ENCODE results near the gene EN2.

Gene EN2

DNA sequence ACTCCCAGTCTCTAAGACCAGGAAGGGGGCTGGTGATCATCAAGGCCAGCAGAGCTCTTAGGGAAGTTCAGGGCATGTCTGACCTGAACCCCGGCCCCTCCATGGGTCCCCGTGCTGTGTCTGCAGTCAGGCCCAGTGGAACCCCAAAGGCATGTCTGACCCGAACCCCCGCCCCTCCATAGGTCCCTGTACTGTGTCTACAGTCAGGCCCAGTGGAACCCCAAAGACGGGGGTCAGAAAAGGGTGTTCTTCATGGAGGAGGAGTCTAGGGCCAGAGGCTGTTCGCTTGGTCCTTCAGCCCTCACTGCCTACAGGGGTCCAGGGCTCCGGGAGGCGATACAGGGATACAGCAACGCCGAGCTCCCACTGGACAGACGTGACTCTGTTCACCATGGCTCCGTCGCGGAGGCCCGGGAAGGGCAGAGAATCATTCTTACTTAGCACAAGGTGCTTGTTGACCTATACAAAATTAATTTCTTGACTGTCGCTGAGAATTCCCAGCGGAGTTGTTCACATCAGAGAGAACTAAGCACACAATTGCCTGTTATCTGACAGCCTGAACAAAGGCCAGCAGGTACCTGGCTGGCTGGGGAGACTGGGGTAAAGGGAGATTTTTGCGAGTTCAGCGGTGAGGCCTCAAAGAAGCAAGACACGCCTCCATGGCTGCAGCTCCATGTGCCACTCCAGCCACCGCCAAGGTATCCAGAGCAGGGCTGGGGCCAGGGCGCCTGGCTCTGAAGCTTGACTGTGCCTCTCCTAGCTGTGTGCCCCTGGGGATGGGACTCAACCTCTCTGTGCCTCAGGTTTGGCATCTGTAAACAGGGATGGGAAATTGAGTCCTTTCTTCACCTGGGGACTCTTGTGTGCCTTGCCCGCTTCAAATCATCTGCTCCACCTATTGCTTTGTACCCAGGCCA is 26.8 kb downstream of the EN2 start:
- no peak for DNase-seq (ENCODE audit: low read depth in 2 of 2, low spot score in 1 of 2)

DNA sequence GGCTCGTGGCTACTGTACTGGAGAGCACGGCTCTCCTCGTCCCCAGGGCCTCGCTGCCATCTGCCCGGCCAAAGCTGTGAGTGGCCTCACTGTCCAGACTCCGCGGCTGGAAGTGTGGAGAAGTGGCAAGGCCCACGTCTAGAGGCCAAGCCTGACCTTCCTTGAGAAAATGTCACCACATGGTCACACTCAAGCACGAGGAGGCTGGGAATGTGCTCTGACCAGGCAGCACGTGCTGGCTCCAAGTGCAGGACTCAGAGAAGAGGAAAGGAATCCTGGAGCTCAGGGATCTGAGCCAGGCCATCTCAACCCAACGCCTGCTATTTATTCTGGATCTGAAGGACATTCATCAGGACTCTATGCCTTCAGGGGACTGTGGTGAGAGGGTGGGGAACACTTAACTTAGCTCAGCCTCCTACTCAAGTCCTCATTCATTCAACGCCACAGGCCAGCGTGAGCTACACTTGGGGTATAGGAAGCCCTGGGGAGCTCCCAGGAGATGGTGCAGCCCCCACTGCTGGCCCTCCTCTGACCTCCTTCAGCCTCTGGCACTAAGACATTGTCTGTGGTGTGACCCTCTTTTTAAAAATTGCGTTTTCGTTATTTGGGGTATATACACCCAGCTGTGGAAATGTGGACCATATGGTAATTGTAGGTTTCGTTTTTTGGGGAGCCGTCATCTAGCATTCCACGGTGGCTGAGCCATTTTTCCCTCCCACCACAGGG is 29.0 kb downstream of the EN2 start:
- DNase-seq (ENCODE audit: low read depth in 2 of 2, low spot score in 1 of 2): no peak

DNA sequence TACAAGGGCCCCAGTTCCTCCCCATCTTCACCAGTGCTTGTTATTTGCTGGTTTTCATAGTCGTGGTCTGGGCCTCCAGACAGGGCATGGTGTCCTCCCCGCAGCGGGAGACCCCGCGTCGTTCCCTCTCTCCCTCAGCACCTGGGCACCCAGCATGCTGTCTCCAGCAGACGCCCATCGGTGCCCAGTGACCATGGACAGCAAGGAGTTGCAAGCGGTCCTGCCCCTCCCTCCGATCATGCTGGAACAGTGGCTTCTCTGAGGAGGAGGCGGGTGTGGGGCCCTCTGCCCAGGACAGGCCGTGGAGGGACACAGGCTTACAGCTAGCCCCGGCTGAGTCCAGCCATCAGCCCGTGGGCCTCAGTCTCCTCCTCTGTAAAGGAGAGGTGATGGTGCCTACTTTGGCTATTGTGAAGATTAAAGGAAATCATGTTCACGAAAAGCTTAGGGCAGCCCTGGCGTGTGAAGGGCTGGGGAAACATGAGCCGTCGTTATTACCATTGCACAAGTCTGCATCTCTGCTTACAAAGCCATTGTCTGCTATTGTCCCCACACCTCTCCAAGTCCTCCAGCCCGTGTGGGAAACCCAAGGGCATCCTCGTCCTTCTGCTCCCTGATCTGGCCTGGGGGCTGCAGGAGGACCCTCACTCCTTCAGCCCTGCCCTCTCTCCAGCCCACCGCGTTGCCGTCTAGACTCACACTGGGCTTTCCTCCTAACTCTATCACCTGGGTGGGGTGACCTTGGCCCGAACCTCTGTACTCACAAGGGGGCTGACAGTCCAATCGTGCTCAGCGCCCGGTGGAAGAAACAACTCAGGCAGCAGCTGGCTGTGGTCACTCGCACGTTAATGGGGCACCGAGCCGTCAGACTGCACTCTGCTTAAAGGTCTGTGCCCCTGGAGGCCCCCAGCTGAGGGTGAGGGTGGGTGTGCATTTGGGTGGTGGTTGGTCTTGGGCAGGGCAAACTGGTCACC is 29.9 kb downstream of the EN2 start:
- DNase-seq (ENCODE audit: low read depth in 2 of 2, low spot score in 1 of 2): no peak

DNA sequence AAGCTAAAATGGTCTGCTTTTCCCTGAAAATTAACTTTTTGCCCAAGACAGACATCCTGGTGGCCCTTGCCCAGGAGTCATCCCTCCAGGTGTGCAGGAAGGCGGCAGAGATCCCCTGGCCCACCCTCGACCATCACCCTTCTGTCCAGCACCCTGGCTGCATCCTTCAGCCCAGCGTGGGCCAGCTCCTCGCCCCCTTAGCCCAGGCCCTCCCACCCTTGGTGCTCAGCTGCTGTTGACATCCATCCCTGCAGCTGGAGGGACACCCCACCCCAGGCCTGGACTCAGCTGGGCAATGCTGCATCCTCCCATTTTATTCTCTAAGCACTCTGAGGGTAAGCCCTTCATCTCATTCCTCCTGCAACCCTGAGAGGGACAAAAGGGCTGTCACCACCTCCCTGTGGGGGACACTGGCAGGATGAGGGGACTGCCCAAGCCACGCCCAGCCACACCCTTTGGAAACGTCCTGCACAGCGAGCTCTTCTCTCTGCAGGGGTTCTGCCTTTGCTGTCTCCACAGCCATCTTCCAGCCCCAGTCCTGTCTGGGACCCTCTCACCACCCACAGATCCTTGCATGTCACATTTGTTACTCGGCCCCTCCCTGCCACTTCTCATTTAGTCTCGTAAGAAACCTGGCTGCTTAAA is 30.7 kb downstream of the EN2 start:
- no peak for DNase-seq (ENCODE audit: low read depth in 2 of 2, low spot score in 1 of 2)

DNA sequence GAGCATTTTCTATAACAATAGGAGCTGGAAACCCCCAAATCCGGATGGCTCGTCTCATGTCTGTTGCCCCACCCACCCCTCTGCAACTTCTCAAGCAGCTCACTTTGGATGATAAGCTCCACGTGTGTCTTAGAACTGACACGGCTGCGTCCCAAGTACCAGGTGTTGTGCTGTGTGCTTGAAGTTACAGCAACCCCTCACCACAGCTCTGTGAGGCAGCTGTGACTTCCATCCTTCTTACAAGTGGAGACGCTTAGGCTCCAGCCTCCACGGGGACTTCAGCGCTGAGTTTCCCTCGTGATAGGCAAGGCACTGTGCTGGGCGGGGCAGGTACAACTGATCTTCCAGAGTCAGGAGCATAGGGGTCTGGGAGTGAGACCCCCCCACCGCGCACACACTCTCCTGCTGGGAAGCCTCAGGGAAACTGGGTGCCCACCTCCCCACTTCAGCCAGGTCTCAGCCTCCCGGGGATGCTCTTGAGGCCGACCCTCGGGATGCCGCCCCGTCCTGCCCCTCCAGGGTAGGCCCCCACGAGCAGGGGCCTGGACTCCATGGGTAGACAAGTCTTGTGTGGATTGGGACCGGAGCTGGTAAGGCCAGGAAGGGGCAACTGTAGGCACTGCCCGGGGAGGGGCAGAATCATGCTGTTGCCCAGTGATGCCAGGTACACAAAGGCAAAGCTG is 31.4 kb downstream of the EN2 start:
- DNase-seq (ENCODE audit: low read depth in 2 of 2, low spot score in 1 of 2): no peak

DNA sequence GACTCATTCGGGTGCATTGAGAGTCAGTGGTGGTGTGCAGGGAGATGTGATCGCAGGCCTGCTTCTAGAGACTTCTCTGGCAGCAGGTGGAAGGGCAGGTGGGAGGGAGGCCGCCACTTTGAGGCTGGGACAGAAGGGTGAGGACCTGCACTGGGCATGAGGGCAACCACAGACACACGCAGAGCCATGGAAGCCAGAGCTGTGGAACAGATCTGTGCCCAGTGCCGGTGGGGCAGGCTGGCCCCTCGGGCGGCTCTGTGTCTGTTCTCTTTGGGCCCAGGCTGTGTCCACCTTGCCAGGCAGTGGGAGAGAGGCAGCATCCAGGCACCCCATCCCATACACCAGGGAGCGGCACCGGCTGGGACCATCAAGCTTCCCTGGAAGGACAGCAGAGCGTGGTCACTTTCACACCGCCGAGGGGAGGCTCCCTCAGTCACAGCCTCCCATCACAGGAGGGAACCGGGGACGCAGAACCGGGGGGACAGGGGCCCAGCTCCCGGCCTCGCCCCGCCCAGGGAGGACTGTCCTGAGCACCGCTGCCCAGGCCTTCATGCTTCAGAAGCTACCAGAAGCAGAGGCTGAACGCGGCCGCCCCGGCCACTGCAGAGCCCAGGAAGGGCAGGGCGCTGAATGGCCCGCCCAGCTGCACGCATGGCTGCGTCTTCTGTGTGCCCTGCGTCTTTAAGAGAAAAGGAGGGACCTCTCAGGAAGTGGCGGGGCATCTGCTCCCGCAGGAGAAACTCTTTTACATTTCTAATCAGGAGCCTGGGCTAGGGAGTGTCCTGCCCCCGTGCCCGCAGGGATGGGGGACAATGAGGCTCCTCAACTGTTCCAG is 32.1 kb downstream of the EN2 start:
- no peak for DNase-seq (ENCODE audit: low read depth in 2 of 2, low spot score in 1 of 2)

DNA sequence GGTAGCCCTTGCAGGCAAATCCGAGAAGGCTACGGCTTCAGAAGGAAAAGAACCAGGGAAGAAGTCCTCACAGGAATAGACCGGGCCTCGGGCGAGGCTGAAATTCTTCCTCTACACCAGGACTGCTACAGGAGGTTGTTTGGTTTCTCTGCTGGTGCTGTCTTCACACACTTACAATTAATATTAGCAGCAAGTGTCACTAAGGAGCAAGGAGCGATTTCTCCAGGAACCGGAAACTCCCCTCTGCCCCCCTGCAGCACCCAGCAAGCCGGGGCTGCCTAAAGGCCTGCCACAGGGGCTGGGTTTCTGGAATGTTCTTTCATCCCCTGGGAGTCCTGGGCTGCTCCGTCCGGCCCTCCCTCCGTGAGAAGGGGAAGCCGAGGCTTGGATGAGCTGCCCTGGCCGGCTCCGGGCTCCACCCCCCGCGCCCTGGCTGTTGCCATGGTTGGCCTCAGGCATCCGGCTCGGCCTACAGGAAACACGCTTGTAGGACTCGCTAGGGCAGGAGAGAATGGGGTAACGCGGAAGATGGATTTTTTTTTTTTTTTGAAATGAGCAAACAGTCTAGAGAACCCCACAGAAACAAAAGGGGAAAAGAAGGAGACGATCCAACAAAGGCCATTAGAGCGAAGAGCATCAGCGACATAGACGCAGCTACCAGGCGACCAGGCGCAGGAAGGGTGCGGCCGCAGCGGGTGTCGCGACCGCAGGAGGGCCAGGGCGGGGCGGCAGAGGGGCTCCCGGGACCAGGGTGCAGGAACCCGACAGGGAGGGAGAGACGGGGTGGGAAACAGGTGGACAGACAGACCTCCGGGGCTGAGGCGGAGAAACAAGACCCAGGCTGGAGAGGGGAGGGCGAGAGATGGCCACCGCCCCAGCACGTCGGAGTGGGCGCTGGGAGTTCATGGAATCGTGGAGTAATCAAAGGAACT is 33.0 kb downstream of the EN2 start:
- no peak for DNase-seq (ENCODE audit: low read depth in 2 of 2, low spot score in 1 of 2)

DNA sequence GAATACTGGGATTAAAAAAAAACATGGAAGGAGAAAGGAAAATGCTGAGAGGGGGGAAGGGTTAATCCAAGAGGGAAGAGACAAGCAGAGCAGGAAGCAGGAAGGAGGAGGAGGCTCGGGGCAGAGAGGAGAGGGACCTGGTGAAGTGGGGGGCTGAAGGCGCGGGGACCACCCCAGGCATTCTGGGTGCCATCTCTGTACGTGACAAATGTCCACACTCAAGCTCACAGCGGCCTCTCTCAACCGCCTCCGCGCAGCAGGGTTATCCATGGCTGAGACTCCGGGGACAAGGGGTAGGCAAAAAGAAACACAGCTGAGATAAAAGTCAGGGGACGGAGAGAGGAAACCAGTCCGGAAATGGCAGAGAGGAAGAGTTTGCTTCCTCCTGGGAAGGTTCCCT is 33.9 kb downstream of the EN2 start:
- no peak for DNase-seq (ENCODE audit: low read depth in 2 of 2, low spot score in 1 of 2)

DNA sequence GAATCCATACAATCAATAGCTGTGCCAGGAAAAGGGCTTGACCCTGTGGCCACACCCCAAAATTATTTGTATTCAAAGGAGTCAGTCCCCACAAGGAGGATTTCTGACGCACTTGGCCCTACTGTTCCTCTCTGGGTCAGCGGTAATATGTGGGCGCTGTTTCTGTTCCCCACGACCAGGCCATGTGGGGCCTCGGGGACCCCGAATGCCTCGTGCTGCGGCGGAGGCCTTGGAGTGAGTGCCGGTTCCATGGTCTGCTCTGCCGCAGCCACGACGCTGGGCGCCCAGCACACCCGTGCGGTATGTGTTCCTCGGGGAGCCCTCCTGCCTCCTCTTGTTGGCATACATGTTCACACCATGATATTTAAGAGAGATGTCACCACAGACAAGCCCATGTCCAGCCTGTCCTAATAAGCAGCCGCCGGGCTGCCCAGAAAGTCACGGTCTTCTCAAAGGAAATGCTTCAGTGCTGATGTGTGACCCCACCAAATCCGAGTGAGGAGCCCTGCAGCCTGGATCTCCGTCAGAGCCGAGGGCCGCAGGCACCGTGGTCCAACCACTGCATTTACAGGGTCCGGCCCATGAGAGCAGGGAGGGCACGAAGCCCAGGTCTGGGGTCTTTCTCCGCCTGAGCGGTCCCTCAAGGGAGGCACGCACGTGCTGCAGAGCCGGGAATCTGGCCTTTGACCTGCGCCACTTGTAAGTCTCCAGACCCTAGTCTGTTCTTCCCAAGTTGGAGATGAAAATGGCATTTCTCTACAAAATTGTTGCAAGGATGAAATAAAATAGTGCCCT is 36.0 kb downstream of the EN2 start:
- DNase-seq (ENCODE audit: low read depth in 2 of 2, low spot score in 1 of 2): no peak

DNA sequence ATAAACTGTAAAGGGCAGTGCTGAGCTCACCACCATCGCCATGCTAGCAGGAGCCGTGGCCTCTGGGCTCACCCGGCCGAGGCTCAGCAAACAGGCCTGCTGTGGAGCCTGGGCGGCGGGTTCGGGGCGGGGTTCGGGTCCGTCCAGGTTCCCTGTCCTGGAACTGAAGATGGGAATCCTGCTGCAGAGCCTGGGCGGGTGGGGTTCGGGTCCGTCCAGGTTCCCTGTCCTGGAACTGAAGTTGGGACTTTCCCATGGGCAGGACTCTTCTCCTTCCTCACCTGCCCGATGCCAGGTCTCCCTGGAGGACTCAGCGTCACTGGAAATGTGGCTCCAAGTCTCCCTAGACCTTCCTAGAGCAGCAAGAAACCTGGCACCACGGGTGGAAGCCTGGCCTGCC is 36.6 kb downstream of the EN2 start:
- DNase-seq (ENCODE audit: low read depth in 2 of 2, low spot score in 1 of 2): no peak

DNA sequence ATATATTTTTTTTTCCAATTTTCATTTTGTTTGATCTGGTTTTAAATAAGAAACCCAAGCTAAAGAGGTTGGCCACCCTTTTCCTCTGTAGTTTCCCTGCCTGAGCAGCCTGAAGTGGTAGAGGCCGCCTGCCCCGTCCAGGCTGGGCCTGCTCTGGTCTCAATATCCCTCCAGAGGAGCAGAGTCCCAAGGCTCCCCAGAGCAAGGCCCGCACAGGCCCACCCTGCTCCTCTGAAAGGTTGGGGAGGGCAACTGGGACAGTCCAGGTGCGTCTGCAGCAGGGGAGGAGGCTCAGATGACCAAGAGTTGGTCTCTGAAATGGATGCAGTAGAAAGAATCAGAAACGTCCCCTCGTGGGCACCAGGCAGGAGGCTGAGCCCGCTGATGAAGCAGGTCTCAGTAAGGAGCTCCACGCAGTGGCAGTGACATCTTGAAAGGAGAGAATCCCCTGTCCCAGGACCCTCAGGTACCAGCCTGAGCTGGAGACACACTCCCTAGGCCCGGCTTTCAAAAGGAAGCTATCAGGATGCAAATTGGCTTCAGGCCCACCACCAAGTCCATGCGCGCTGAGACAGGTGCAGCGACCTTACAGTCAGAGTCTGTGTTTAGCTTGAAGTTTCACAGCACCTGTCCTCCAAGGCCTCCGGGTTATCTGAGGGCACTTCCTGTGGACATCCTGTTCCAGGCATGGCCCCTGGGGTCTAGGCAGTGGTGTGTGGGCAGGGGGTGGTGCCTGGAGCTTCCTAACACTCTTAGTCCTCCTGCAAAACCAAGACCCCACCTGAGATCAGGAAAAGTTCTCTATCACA is 37.7 kb downstream of the EN2 start:
- DNase-seq (ENCODE audit: low read depth in 2 of 2, low spot score in 1 of 2): no peak

DNA sequence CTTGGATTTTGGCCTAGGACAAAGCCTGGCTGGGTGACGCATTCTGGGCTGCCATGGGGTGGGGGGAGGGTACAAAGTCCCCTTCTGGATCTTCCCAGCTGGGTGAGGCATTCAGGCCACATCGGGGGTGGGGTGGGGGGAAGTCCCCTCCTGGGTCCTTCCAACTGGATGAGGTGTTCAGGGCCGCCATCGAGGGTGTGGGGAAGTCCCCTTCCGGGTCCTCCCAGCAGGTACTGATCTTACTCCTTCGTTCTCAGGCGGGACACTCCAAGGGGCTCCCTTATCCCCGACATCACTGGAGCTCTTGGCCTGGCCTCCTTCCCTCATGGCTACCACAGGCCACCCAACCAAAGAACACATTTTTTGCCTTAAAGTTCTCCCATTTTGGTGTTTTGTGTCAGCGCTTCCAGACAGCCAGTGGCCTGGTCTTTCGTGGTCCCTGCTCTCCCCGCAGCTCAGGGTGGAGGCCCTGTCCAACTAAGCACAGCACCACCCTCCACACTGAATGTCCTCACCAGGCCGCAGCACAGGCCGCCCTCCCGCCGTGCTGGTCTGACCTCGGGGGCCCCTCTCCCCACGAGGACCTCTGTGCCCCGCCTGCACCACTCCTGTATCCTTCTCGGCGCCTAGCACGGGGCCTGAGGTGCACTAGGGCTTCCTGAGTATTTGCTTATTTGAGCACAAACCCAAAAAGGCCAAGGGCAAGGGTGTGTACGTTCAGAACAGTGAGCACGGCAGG is 38.5 kb downstream of the EN2 start:
- DNase-seq (ENCODE audit: low read depth in 2 of 2, low spot score in 1 of 2): no peak

DNA sequence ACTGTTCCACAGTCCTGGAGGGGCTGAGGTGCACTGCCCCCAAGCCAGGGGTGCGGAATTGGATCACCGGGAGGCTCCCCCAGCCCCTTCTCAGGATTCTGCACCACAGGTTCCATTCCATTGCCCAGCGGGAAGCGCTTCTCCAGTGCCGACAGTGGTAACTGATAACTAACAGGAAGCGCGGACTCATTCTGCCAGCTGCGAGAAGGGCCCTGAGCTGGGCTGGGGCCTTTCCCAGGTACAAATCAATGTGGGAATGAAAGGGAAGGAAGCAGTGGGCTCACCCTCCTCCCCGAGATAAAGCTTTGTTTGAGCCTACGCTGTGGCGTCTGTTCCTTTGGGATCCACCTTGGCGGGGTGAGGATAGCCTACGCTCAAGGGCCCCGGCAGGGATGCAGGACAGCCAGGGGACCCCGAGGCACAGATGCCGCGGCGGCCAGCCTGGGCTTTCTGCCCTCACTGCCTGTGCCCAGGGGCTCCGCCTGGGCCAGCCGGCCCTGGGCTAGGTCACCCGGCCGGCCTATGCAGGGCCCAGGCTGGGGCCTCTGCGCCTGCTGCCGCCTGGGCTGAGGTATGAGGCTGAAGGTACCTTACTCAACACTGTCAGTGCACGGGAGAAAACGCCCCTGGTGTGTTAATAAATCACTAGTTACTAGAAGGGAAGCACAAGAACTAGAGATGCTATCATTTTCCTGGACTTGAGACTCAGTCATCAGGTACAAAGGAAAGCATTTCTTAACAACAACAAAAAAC is 39.4 kb downstream of the EN2 start:
- DNase-seq (ENCODE audit: low read depth in 2 of 2, low spot score in 1 of 2): no peak

DNA sequence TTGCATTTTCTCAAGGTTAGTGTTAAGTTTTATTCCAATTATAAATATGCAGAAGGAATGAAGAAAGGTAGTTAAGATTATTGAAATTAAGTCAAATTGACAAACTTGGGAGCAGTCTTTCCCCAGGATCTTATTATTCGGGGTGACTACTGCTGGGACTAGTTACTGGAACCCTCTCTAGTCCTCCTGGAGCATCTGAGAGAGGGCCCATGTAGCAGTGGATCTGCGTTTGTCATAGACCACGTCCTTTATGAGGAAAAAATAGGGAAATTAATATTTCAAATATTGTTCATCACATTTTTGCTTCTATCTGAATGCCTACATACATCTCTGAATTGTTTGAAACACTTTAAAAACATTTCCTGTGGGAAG is 47.5 kb downstream of the EN2 start:
- no peak for DNase-seq (ENCODE audit: low read depth in 2 of 2, low spot score in 1 of 2)

DNA sequence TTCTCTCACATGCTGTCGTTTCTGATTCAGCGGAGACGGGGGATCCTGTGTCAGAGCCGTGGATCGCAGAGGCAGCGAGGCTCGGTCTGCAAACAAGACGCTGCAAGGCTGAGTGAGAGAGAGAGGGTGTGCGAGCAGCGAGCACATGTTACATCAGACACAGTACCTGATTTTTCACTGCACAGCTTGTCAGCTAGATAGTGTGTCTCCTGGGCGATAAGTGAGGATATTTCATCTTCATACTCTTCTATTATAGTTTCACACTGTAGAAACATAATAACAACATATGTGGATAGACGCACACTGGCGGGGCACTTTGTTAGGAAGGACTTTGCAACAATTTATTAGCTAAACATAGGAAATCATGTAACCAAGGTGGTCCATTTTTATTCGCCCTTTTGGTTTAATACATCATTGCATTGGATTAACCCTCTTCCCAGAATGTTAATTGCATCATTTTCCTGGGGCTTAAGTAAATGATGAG is 49.0 kb downstream of the EN2 start:
- DNase-seq (ENCODE audit: low read depth in 2 of 2, low spot score in 1 of 2): no peak
